Effector memory CD4-positive, alpha-beta T cell (primary cell): ENCODE results near the gene DNAJB13.

Experiments
- DNase-seq, 3 donors: peaks; one replicate each; pipeline ENCODE4 v3.0.0-alpha.2; 2020
- H3K27ac ChIP-seq: 2 replicates; pipeline ENCODE4 v1.7.0; 2013; ENCODE audit warnings: mild to moderate bottlenecking, low read length, moderate library complexity; ENCODE audit not compliant: insufficient read depth, poor library complexity, severe bottlenecking
- H3K27me3 ChIP-seq: replicated peaks from 2 replicates; pipeline ENCODE4 v1.7.0; 2013; ENCODE audit warnings: mild to moderate bottlenecking, low read length; ENCODE audit not compliant: insufficient read depth, control insufficient read depth, poor library complexity, severe bottlenecking
- H3K36me3 ChIP-seq: 2 replicates; pipeline ENCODE4 v1.7.0; 2013; ENCODE audit warnings: mild to moderate bottlenecking, low read length, moderate library complexity; ENCODE audit not compliant: control insufficient read depth, insufficient read depth
- H3K4me1 ChIP-seq: 2 replicates; pipeline ENCODE4 v1.7.0; 2013; ENCODE audit warnings: low read length, mild to moderate bottlenecking; ENCODE audit not compliant: control insufficient read depth, insufficient read depth, poor library complexity, severe bottlenecking
- H3K4me3 ChIP-seq: 2 replicates; pipeline ENCODE4 v1.7.0; 2013; ENCODE audit warnings: low read length, low read depth, mild to moderate bottlenecking; ENCODE audit not compliant: insufficient read depth, poor library complexity, severe bottlenecking
- H3K9me3 ChIP-seq: 2 replicates; pipeline ENCODE4 v1.7.0; 2013; ENCODE audit warnings: mild to moderate bottlenecking, low read length, moderate library complexity; ENCODE audit not compliant: control insufficient read depth

Gene DNAJB13

GRCh38 chr11:74013141-74013540 is 62.3 kb downstream of the DNAJB13 start:
- peak overlapping the region; percentile 80 for H3K27ac ChIP-seq
- no peaks in the 10 kb centered on the region for H3K36me3 ChIP-seq
- DNase-seq, result no peak
- no peak overlapping the region for H3K4me3 ChIP-seq
- peaks cover 80% of the 10 kb centered on the region for H3K4me1 ChIP-seq
- no peaks in the 10 kb centered on the region for H3K27me3 ChIP-seq
- no peaks in the 10 kb centered on the region for H3K9me3 ChIP-seq

GRCh38 chr11:74014880-74015279 is 64.1 kb downstream of the DNAJB13 start:
- H3K27ac ChIP-seq, result peak overlapping the region; percentile 46
- no peaks in the 10 kb centered on the region for H3K36me3 ChIP-seq
- H3K4me1 ChIP-seq, result peaks cover 81% of the 10 kb centered on the region

GRCh38 chr11:74015919-74016684 is 65.3 kb downstream of the DNAJB13 start:
- peak overlapping the region; percentile 2 for H3K27ac ChIP-seq
- H3K4me1 ChIP-seq, result peaks cover 80% of the 10 kb centered on the region

More at GRCh38 chr11:74014880-74015279, 64.1 kb downstream of the DNAJB13 start:
- Histone ChIP-seq H3K9me3 (no peaks in the 10 kb centered on the region), H3K27me3 (no peaks in the 10 kb centered on the region), H3K4me3 (no peak overlapping the region)
- no peak for DNase-seq

GRCh38 chr11:74017631-74018030 is 66.8 kb downstream of the DNAJB13 start:
- Histone ChIP-seq H3K27ac (no peak overlapping the region), H3K9me3 (no peaks in the 10 kb centered on the region), H3K4me1 (peaks cover 64% of the 10 kb centered on the region), H3K27me3 (no peaks in the 10 kb centered on the region), H3K4me3 (no peak overlapping the region), H3K36me3 (no peaks in the 10 kb centered on the region)
- no peak for DNase-seq

More at GRCh38 chr11:74015919-74016684, 65.3 kb downstream of the DNAJB13 start:
- no peak for DNase-seq
- no peak overlapping the region for H3K4me3 ChIP-seq
- H3K36me3 ChIP-seq, result no peaks in the 10 kb centered on the region
- no peaks in the 10 kb centered on the region for H3K9me3 ChIP-seq
- no peaks in the 10 kb centered on the region for H3K27me3 ChIP-seq

- Histone ChIP-seq H3K27ac (no peak overlapping the region), H3K4me1 (peaks cover 56% of the 10 kb centered on the region), H3K4me3 (no peak overlapping the region), H3K36me3 (no peaks in the 10 kb centered on the region), H3K9me3 (no peaks in the 10 kb centered on the region), H3K27me3 (no peaks in the 10 kb centered on the region)
- no peak for DNase-seq
These were observed 67.6 kb downstream of the DNAJB13 start for GRCh38 chr11:74018331-74019005.

GRCh38 chr11:74019104-74019738 is 68.4 kb downstream of the DNAJB13 start:
- Histone ChIP-seq H3K4me3 (no peak overlapping the region), H3K27me3 (no peaks in the 10 kb centered on the region), H3K9me3 (no peaks in the 10 kb centered on the region), H3K36me3 (no peaks in the 10 kb centered on the region), H3K4me1 (peaks cover 48% of the 10 kb centered on the region), H3K27ac (no peak overlapping the region)
- no peak for DNase-seq

- H3K4me1 ChIP-seq, result peaks cover 47% of the 10 kb centered on the region
These were observed 69.0 kb downstream of the DNAJB13 start for GRCh38 chr11:74019860-74020259.

More at GRCh38 chr11:74019860-74020259, 69.0 kb downstream of the DNAJB13 start:
- DNase-seq, result no peak
- H3K9me3 ChIP-seq, result no peaks in the 10 kb centered on the region
- no peak overlapping the region for H3K4me3 ChIP-seq
- H3K36me3 ChIP-seq, result no peaks in the 10 kb centered on the region
- no peak overlapping the region for H3K27ac ChIP-seq
- H3K27me3 ChIP-seq, result no peaks in the 10 kb centered on the region
